ENCODE results near the gene GDPD1. TPM values are rescaled to one million over a fixed set of nuclear protein-coding genes. Genes with fewer than 3 reads are reported as not detected.
"Not testable (repeated sequence)": the region's sequence is repeated elsewhere in the genome, so short reads cannot be mapped to it uniquely, and the experiment has no call there.

The GDPD1 gene
- total RNA-seq, 6 experiments from 2014 or later = 0.43 to 1.4 (median 1.1) TPM

- no peak for DNase-seq
- Mint-ChIP-seq H3K4me3 (peak overlapping the region; percentile 97), H3K36me3 (ENCODE audit: low read depth) (no peaks in the 10 kb centered on the region), H3K4me1 (ENCODE audit: low read depth) (peaks cover 15% of the 10 kb centered on the region), H3K27ac (no peak overlapping the region; the same call in 1 of the 2 replicates), H3K27me3 (ENCODE audit: insufficient read depth) (peaks cover 5% of the 10 kb centered on the region), H3K9me3 (no peaks in the 10 kb centered on the region)
- no peak for TF ChIP-seq CTCF (IDR thresholded peaks at IDR 0.05)
Observed at GRCh38 chr17:59221159-59221847, 992 bp downstream of the GDPD1 start.

- DNase-seq = no peak
- Mint-ChIP-seq H3K4me1 (ENCODE audit: low read depth) (peaks cover 15% of the 10 kb centered on the region), H3K9me3 (no peaks in the 10 kb centered on the region), H3K36me3 (ENCODE audit: low read depth) (no peaks in the 10 kb centered on the region), H3K27me3 (ENCODE audit: insufficient read depth) (peaks cover 7% of the 10 kb centered on the region), H3K4me3 (no peak overlapping the region), H3K27ac (no peak overlapping the region)
- no peak for TF ChIP-seq CTCF (IDR thresholded peaks at IDR 0.05)
Observed at GRCh38 chr17:59223813-59224212, 3.5 kb downstream of the GDPD1 start.

- H3K4me1 Mint-ChIP-seq (ENCODE audit: low read depth); DNase-seq; H3K4me3 Mint-ChIP-seq; H3K9me3 Mint-ChIP-seq; H3K27ac Mint-ChIP-seq; H3K36me3 Mint-ChIP-seq (ENCODE audit: low read depth): not testable (repeated sequence)
- H3K27me3 Mint-ChIP-seq (ENCODE audit: insufficient read depth) = peaks cover 17% of the 10 kb centered on the region; the same call in 1 of the 2 replicates
Observed at GRCh38 chr17:59228588-59228987, 8.3 kb downstream of the GDPD1 start.

GRCh38 chr17:59230764-59231163 is 10.5 kb downstream of the GDPD1 start:
- Mint-ChIP-seq H3K4me1 (ENCODE audit: low read depth) (no peaks in the 10 kb centered on the region), H3K9me3 (no peaks in the 10 kb centered on the region), H3K4me3 (no peak overlapping the region), H3K27me3 (ENCODE audit: insufficient read depth) (peaks cover 15% of the 10 kb centered on the region; the same call in 1 of the 2 replicates), H3K36me3 (ENCODE audit: low read depth) (no peaks in the 10 kb centered on the region), H3K27ac (no peak overlapping the region)
- TF ChIP-seq CTCF (IDR thresholded peaks at IDR 0.05) = no peak
- no peak for DNase-seq

GRCh38 chr17:59234631-59235030 is 14.3 kb downstream of the GDPD1 start:
- TF ChIP-seq CTCF (IDR thresholded peaks at IDR 0.05) = no peak
- Mint-ChIP-seq H3K9me3 (no peaks in the 10 kb centered on the region), H3K36me3 (ENCODE audit: low read depth) (no peaks in the 10 kb centered on the region), H3K4me1 (ENCODE audit: low read depth) (no peaks in the 10 kb centered on the region), H3K27ac (no peak overlapping the region), H3K4me3 (no peak overlapping the region), H3K27me3 (ENCODE audit: insufficient read depth) (peaks cover 10% of the 10 kb centered on the region; the same call in 1 of the 2 replicates)
- no peak for DNase-seq

GRCh38 chr17:59238906-59239305 is 18.6 kb downstream of the GDPD1 start:
- no peaks in the 10 kb centered on the region for H3K9me3 Mint-ChIP-seq
- no peaks in the 10 kb centered on the region; the same call in none of the 2 replicates for H3K27me3 Mint-ChIP-seq (ENCODE audit: insufficient read depth)
- no peaks in the 10 kb centered on the region for H3K4me1 Mint-ChIP-seq (ENCODE audit: low read depth)
- H3K27ac Mint-ChIP-seq = no peak overlapping the region
- no peak for DNase-seq
- H3K36me3 Mint-ChIP-seq (ENCODE audit: low read depth) = no peaks in the 10 kb centered on the region
- no peak for TF ChIP-seq CTCF (IDR thresholded peaks at IDR 0.05)
- H3K4me3 Mint-ChIP-seq = no peak overlapping the region

Measured in HFFc6 (cell line).